Sigmoid colon (tissue), 4 donors: ENCODE data around the gene ZYX.

Experiments used
- CTCF ChIP-seq, 4 experiments: fragments of 450-650 bp in 3 of 4; fragments of 200-600 bp in 1 of 4; IDR thresholded peaks; one replicate each; pipeline ENCODE4 v1.5.1; 2016 to 2019; ENCODE audit warnings: antibody characterized with exemption in 4 of 4, mild to moderate bottlenecking in 3 of 4, moderate library complexity in 2 of 4
- EP300 ChIP-seq, 4 donors: sonication (generic); formaldehyde crosslinking; IDR thresholded peaks; one replicate each; pipeline ENCODE4 v1.6.1; 2017; ENCODE audit warnings: antibody characterized with exemption in 4 of 4
- POLR2A ChIP-seq, 2 donors: fragments of 450-650 bp; IDR thresholded peaks; one replicate each; pipeline ENCODE4 v1.6.1; 2016; ENCODE audit warnings: antibody characterized with exemption in 2 of 2, mild to moderate bottlenecking in 2 of 2, moderate library complexity in 2 of 2

- TF ChIP-seq CTCF (IDR thresholded peaks at IDR 0.05) (no peak), POLR2A (IDR thresholded peaks at IDR 0.05) (no peak), EP300 (IDR thresholded peaks at IDR 0.05) (no peak)
These were observed 21.3 kb upstream of the ZYX start for GRCh38 chr7:143359771-143360353.
